Hematopoietic multipotent progenitor cell treated with erythropoietin and hydrocortisone succinate and interleukin-3 and kit ligand, for 6 days (in vitro differentiated cells): ENCODE data around the gene ZNF432.

Experiments used
- DNase-seq: peaks from one replicate; pipeline ENCODE4 v3.0.0-alpha.2; 2015

Gene ZNF432

DNA sequence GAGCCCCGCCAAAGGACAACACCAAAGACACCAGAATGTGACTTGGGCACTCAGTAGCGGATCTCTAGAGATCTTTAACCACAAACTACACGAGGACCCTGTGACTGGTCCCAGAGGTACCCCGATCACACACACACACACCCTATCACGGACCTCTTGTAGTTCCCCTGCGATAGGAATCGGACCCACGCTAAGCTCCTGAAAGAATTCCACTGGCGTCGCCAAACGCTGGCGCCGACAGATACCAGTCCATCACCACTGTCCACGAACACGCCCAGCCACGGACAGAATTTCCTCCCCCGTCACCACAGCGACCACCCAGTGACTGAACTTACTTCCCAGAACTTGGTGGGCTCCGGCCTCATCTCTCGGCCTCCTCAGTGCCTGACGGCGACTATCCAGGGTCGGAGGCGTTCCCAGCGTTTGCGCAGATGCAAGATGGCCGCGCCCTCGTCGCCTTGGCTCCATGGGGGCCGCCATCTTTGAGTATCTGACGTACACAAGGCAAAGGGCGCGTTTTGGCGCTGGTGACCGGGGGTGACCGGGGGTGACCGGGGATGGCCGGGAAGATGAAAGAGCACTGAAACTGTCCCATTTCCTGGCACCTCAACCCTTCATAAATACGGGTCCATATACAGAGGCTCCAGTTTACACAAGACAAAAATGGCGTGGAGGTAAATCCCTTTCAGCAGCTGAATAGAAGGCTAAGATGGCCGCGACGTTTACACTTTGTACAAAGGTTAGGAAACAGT, 40.7 kb downstream of the ZNF432 start, which contains the start of gene ZNF615:
TSS of gene ZNF615 (minus strand) at position 406 of the 752 bp plus-strand sequence. CDS start 4,500 bp downstream, outside the sequence.
- DNase-seq: peak; percentile 95

- DNase-seq: no peak
These were observed 41.2 kb downstream of the ZNF432 start for GRCh38 chr19:52007451-52007805.

DNA sequence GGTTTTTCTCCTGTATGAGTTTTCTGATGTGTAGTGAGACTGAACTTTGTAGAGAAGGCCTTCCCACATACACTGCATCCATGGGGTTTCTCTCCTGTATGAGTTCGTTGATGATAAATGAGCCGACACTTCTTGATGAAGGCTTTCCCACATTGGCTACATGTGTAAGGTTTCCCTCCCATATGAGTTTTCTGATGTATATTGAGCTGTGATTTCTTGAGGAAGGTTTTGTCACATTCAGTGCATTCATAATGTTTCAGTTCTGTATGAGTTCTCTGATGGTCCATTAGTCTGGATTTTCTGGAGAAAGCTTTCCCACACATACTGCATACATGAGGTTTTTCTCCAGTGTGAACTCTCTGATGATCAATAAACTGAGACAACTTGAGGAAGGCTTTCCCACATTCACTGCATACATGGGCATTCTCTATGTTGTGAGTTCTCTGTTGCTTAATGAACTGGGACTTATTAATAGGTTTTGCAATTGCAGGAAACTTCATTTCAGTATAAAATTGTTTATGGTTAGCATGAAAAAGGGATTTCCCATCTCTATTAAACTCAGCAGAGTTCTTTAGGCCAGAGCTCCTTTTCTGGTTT, 54.5 kb downstream of the ZNF432 start:
- DNase-seq: no peak

DNA sequence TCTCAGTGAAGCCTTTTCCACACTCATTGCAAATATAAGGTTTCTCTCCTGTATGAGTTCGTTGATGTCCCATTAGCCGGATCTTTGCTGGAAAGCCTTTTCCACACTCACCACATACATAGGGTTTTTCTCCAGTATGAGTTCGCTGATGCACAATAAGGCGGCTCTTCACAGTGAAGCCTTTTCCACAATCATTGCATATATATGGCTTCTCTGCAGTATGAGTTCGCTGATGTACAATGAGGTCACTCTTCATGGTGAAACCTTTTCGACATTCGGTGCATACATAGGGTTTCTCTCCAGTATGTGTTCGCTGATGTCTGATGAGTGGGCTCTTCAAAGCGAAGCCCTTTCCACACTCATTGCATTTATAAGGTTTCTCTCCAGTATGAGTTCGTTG, 55.2 kb downstream of the ZNF432 start:
- no peak for DNase-seq

DNA sequence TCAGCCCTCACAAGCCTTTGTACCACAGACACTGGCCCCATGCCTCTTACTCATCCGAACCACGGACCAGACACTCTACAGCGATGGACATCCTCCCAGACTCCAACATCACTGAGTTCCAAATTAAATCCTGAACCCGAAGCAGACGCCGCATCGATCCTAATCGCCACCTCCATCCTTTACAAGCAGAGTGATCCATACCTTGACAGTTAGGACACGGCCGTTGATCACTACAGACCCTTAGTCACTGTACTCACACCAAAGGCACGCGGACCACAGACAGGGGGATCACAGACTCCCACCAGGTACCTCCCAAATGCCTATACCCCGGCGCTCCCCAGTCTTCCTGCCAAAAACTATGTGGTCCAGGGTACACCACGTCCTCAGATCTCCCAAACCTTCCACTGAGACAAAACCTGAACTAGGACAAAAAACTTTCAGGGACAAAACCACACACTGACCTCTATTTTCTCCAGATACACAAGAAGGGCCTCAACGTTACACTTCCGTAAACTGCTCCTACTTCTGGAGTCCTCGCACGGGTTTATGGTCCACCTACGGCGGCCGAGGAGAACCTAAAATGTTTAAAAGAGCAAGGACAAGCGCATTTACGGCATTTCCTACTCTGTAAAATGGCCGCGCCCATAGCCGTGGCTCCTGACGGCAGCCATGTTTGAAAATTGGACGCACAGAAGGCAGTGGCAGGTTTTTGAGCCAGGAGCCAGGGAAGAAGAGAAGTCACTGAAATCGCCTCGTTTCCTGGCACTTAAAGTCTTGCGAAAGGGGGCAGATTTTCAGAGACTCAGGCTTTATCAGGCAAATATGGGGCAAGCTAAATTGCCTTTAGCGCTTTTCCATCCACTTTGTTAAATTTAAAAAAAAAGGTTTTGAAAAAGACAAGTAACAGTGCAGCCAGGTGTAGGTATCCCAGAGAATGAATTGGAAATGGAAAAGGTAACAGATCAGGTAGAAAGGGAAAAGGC, 62.0 kb downstream of the ZNF432 start, which contains the start of gene ZNF350:
TSS of gene ZNF350 (minus strand) at position 532 of the 983 bp plus-strand sequence. CDS start 12,480 bp downstream, outside the sequence.
- DNase-seq: peak; percentile 97

- no peak for DNase-seq
These were observed 65.3 kb downstream of the ZNF432 start for GRCh38 chr19:51983361-51983760.
